NCI-H748 treated with DMSO at 0.1 percent for 48 hours (cell line): Measurements from ENCODE around the gene MPRIP.

ENCODE experiments used
- DNase-seq: peaks from one replicate; lab custom pipeline; 2025; lab: John Stamatoyannopoulos, UW

MPRIP gene

DNA sequence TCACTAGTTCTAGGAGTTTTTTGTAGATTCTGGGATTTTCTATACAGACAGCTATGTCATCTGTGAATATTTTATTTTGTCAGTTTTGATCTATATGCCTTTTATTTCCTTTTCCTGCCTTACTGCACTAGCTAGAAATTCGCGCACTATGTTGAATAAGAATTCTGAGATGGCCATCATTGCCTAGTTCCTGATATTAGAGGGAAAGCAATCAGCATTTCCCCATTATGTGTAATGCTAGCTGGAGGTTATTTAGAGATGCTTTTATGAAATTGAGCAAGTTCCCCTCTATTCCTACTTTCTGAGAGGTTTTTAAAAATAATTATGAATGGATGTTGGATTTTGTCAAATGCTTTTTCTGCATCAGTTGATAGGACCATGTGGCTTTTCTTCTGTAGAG, 23.8 kb downstream of the MPRIP start:
- no peak for DNase-seq

GRCh38 chr17:17067257-17067656, 25.0 kb downstream of the MPRIP start:
- DNase-seq: no peak

DNA sequence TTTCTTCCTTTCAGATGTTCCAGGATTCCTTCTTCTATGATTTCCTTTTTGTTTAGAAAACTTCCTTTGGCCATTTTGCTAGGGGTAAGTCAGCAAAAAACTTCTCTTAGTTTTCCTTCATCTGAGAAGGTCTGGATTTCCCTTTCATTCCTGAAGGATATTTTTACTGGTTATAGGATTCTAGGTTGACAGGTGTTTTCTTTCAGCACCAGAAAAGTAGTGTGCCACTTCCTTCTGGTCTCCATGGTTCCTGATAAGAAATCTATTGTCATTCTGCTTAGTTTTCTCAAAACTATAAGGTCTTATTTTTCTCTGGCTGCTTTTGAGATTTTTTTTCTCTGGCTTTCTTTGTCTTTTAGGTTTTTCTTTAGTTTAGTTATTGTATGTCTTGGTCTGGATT, 27.6 kb downstream of the MPRIP start:
- no peak for DNase-seq

- no peak for DNase-seq
These were observed 28.7 kb downstream of the MPRIP start for GRCh38 chr17:17070931-17071330.

DNA sequence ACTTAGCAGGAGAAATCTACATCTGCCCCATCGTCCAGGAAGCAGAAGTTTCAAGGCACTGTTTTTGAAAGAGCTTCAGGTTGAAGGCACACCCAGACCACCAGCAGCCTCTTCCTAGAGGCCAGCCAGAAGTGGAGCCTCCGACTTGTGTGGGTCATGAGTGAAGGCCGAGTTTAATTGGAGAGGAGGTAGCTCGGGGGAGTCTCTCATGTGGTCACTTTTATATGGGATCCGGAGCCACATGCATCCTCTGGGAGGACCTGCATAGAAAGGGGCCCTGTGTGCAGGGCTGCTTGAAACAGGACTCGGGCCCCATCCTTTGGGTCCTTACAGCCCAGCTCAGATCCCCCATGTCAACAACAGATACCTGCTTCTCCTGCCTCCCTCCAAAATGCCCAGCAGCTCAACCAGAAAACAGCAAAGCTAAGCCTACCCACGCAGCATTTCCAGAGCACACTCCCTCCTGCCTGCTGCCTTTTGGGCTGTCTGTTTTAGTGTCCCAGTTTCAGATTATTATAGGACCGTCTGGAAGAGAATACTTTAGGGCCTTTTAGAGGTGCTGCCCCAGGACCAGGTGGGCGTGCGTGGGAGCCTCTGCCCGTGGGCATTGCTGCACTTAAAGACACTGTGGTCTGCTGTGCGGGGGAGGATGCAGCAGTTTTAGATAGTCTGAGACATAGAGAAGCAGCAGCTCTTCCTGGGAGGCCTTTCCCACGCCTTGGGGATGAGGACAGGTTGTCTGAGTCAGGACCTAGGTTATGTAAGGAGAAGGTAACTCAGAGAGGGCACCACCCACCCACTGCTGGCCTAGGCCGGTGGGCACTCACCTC, 29.5 kb downstream of the MPRIP start:
- no peak for DNase-seq

GRCh38 chr17:17072546-17072945, 30.3 kb downstream of the MPRIP start:
- no peak for DNase-seq

GRCh38 chr17:17073030-17073564, 30.8 kb downstream of the MPRIP start:
- DNase-seq: no peak

DNA sequence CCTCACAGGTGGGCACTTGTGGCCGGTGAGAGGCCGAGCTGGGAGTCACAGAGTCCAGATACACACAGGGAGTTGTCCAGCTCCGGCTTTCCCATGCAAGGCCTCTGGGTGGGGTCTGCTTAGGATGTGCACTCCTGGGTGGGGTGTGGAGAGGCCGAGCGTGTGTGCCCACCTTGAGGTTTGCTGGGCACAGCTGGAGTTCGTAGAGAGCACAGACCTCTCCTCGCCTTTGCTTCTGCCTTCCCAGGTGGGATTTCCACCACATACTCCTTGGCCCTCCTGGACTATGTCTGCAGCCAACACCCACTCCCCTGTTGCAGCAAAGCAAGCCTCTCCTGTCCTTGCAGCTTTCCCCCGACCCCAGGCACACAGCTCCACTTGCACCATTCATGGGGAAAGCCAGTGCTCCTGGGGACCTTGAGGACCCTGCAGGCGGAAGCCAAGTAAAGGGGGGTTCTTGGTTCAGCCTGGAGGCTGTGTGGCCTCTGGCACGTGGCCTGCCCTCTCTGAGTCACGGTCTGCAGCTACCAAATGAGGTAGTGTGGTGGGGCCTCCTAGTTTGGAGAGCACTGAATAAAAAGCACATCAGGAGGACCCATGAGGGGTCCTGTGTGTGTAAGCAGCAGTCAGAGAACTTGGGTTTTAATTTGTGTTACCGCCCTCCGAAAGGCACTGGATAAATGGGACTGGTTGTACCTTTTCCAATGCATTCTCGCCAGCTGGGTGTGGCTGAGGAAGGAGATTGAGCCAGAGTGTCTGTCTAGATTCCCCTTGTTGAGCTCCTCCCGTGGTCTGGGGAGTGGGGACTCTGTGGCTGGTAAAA, 31.5 kb downstream of the MPRIP start:
- no peak for DNase-seq

DNA sequence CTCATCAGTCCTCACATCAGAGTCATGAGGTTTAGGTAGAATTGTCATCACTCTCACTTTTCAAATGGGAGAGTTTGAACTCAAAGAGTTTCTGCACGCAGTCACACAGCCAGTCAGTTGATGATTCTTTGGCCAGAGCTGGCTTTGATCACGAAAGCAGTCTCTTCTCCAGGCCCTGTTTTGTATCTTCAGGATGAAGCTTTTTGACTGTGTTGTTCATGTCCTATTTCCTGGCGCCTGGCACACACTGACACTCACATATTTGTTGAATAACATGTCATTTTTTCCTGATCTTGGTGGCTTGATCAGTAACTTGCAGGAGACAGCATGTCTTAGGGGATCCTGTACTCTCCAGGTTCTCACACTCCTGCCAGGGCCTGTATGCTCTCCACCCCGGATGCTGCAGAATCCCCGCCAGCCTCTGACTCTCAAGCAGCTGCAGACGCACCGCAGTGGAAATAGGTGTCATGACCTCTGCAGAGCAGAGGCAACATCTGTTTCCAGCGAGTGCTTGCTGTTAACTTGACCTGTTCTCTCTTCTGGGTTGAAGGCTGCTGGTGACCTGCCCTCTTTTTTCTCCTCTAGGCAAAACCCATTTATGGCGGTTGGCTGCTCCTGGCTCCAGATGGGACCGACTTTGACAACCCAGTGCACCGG, 33.0 kb downstream of the MPRIP start:
- no peak for DNase-seq

GRCh38 chr17:17076066-17076465, 33.8 kb downstream of the MPRIP start:
- DNase-seq: no peak

GRCh38 chr17:17077101-17077500, 34.8 kb downstream of the MPRIP start:
- DNase-seq: no peak

DNA sequence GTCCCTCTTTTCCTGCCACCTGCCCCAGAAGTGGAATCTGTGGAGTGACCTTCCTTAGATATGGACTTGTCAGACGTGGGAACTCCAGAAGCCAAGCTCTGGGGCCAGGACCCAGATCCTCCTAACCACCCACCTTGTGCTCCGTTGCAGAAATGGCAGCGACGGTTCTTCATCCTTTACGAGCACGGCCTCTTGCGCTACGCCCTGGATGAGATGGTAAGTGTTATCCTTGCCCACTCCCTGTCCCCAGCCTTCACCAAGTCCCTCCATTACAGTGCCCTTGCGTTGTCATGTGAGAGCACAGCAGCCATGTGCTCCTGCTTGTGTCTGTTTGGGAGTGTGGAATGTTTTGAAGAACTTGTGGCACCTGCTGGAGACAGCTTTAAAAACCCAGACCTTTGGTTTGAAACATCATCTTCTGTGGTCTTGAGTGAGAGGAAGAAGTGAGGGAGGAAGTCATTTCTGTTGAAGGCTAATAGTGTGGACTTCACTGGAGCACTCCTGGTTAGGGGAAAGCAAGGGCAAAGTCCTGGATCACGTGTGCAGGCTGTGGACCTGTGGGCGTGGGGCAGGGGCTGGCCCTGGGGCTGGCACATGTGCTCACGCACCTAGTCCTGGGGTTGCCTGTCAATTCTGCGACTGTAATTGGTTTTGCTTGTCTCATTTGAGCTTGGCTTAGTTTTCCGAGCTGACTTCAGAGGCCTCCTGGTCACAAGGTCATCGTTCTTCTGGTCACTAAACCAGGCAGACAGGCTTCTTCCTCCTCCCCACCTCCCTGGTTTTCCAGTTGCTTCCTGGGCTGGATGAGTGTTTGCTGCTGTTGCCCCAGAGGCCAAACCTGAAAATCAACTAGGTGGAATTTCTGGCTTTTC, 35.8 kb downstream of the MPRIP start:
- DNase-seq: no peak

GRCh38 chr17:17078832-17079231, 36.6 kb downstream of the MPRIP start:
- DNase-seq: no peak

DNA sequence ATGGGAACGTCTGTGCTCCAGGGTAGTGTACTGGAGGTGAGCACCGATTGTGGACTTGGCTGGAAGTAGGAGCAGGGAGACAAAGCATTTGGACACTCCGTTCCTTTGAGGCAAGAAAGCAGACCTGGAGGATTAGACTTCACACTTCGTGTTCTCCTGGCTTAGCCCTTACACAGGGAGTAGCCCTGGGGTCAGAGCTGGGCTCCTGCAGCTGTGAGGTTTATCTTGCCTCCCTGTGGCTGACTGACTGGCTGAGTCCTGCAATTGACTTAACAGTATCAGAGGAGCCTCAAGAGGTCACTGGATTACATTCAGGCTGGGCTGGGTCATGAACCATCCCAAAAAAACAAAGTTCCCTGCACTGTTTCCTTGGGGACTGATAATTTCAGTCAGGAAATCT, 37.1 kb downstream of the MPRIP start:
- DNase-seq: no peak

- no peak for DNase-seq
These were observed 37.5 kb downstream of the MPRIP start for GRCh38 chr17:17079761-17080160.

DNA sequence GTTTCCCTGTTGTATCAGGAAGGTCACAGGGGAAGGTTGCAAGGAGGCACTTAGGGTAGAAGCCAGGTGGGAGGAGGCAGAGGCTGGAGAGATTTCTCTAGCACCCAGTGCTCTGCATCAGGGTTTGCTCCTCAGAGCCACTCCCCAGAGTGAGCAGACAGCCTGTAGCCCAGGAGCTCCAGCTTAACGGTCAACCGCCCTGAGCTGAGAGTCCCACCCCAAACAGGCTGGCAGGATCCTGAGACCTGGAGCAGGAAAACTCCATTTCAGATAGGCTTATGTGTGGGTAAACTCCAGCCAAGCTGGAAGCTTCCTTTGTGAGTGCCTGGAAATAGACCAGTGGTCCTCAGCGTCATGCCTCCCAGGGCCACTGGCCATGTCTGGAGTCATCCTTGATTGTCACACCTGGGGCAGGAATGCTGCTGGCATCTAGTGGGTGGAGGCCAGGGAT, 37.9 kb downstream of the MPRIP start:
- no peak for DNase-seq

DNA sequence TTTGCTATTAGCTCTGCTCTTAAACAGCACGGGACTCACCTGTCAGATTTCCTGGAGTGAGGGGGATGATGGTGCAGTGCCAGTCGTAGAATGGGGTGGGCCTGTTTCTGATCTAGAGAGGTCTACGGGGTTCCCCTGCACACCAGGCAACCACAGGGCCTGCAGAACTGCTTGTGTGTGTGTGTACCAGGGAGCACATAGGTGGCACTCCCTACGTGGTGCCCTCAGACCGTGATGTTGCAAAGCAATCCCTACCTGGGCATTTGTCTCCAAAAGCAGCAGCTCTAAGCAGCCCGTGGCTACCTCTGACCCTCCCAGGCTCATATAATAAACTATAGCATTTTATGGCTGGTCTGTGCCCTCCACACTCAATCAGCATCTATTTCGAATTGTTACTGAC, 38.5 kb downstream of the MPRIP start:
- no peak for DNase-seq

DNA sequence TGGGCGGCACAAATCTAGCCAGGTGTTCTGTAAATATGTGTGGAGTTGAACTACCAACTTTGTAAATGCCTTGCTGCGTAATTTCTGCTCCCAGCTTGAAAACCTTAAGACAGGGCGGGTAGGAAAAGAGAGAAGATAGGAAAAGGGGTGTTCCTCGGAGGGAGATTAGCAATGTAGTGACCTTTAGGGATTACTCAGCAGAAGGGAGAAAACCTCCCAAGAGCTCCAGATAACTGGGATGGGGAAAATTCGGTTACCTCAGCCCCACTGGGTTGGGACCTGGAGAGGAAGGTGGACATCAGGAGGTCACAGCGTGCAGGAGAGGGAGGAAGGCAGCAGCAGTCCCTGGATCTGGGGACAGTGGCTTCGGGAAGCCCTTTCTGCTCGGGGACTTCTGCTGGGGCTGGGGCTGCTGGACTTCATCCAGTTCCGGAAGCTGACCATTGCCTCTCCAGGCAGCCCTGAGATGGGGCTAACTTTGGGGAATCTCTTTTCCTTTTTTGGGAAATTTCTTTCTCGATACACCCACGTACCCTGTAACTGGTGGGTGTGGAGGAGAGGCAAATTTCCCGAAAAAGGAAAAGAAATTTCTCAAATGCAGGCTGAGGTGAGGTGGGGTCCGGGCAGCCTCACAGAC, 39.2 kb downstream of the MPRIP start:
- DNase-seq: no peak

DNA sequence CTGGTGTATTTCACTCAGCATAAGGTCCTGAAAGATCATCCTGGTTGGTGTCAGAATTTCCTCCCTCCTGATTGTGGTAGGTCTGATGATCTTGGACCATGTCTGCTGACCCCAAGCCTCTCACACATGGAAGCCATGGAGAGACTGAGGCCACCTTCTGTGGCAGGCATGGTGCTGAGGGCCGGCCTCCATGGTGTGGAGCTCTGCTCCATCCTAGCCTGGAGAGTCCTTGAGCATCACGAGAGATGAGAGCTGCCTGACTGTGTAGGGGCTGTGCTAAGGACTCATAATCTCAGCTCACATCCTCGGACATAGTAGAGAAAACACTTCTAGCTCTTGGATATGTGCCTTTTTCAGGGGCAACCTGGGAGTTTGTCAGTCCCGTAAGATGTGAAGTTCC, 40.6 kb downstream of the MPRIP start:
- DNase-seq: no peak

DNA sequence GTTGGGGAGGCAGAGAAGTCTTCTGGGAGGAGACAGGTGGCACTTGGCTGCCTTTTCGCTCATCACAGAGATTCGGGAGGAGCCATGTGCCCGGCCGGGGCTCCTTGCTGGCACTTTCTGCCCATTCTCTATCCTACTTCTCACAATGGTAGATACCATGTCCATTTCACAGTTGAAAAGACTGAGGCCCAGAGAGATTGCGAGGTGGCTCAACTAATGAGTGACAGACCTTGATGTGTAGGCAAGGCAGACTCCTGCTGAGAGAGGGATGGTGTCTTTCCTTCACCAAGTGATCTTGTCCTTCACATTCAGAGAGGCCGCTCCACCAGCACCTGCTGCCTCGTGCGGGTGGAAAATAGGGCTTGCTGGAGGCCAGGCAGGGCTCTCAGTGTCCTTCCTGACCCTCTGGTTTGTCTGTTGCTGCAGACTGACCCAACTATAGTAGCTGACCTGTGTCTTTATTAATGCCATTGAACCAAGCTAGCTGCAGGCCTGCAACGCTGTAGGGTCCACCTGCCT, 42.1 kb downstream of the MPRIP start:
- no peak for DNase-seq

- no peak for DNase-seq
These were observed 42.7 kb downstream of the MPRIP start for GRCh38 chr17:17084941-17085340.
